B cell (primary cell): ENCODE data around the gene DIO2. TPM values are rescaled to one million over a fixed set of nuclear protein-coding genes. Genes with fewer than 3 reads are reported as not detected.

Experiments
- ATAC-seq: fragments of 200-7000 bp; cut with Tn5 transposase; one replicate; pipeline ENCODE4 v1.10.0; 2021; ENCODE audit warnings: low read depth, mild to moderate bottlenecking, moderate number of reproducible peaks, moderate library complexity
- CTCF ChIA-PET: fragments of 350-600 bp; sonication (Branson Sonifier 250); formaldehyde crosslinking; loops from one replicate; lab custom pipeline; 2021; ENCODE audit warnings: antibody characterized with exemption, inconsistent platforms; lab: Charles Lee
- POLR2A ChIA-PET: fragments of 350-600 bp; sonication (Branson Sonifier 250); formaldehyde crosslinking; loops from one replicate; lab custom pipeline; 2021; ENCODE audit warnings: antibody characterized with exemption; lab: Charles Lee
- DNase-seq: peaks from one replicate; pipeline ENCODE4 v3.0.0; 2013
- H2AFZ ChIP-seq: 2 replicates; pipeline ENCODE4 v1.6.1; 2012; ENCODE audit warnings: mild to moderate bottlenecking, low read depth, low read length; ENCODE audit not compliant: insufficient read depth, poor library complexity, severe bottlenecking
- H3K27ac ChIP-seq, 2 donors: 1 replicate in 1 of 2; 2 replicates in 1 of 2; pipeline ENCODE4 v1.5.1; 2012 to 2013; ENCODE audit warnings: low read length in 2 of 2, mild to moderate bottlenecking in 2 of 2, moderate library complexity in 1 of 2
- H3K27me3 ChIP-seq, 4 experiments: fragments of 200-600 bp in 1 of 4; sonication (generic) in 1 of 4; replicated peaks in 1 of 4; 1 replicate in 2 of 4; 2 replicates in 2 of 4; pipeline versions ENCODE4 v1.6.1 to v1.7.0; 2013 to 2016; ENCODE audit warnings: low read length in 3 of 4, mild to moderate bottlenecking in 2 of 4, mixed read lengths in 1 of 4, moderate library complexity in 1 of 4; ENCODE audit not compliant: insufficient read depth in 4 of 4, control insufficient read depth in 3 of 4; ENCODE audit errors: control extremely low read depth in 1 of 4
- H3K36me3 ChIP-seq, 2 experiments: replicated peaks in 1 of 2; 1 replicate in 1 of 2; 2 replicates in 1 of 2; pipeline versions ENCODE4 v1.6.1 to v1.7.1; 2013; ENCODE audit warnings: low read length in 1 of 2; ENCODE audit not compliant: insufficient read depth in 2 of 2, control insufficient read depth in 1 of 2; ENCODE audit errors: control extremely low read depth in 1 of 2, extremely low read depth in 1 of 2
- H3K4me1 ChIP-seq, 2 donors: fragments of 200-600 bp in 1 of 2; sonication (generic) in 1 of 2; 1 replicate in 1 of 2; 2 replicates in 1 of 2; pipeline versions ENCODE4 v1.5.1 to v1.6.1; 2013 to 2017; ENCODE audit warnings: low read length in 2 of 2; ENCODE audit not compliant: control insufficient read depth in 2 of 2, insufficient read depth in 2 of 2
- H3K4me2 ChIP-seq: replicated peaks from 2 replicates; pipeline ENCODE3; 2012; ENCODE audit warnings: mild to moderate bottlenecking, low read depth, low read length; ENCODE audit not compliant: poor library complexity, severe bottlenecking
- H3K4me3 ChIP-seq, 5 experiments: fragments of 200-600 bp in 1 of 5; sonication (generic) in 1 of 5; 1 replicate in 3 of 5; 2 replicates in 2 of 5; pipeline versions ENCODE4 v1.5.1 to v1.7.0; 2011 to 2016; ENCODE audit warnings: low read length in 4 of 5, mild to moderate bottlenecking in 4 of 5, low read depth in 2 of 5, control low read depth in 1 of 5, moderate library complexity in 1 of 5; ENCODE audit not compliant: insufficient read depth in 1 of 5; ENCODE audit errors: control extremely low read depth in 1 of 5, extremely low read depth in 1 of 5
- H3K79me2 ChIP-seq: fragments of 200-600 bp; sonication (generic); one replicate; pipeline ENCODE4 v1.6.0; 2016; ENCODE audit warnings: low read length; ENCODE audit not compliant: control insufficient read depth, insufficient read depth
- H3K9ac ChIP-seq: fragments of 200-600 bp; sonication (generic); 2 replicates; pipeline ENCODE4 v1.6.1; 2017; ENCODE audit warnings: mild to moderate bottlenecking, low read length, moderate library complexity
- H3K9me3 ChIP-seq, 3 donors: one replicate each; pipeline versions ENCODE4 v1.6.1 to v1.7.1; 2013; ENCODE audit warnings: low read length in 2 of 3; ENCODE audit not compliant: control insufficient read depth in 2 of 3, insufficient read depth in 1 of 3; ENCODE audit errors: control extremely low read depth in 1 of 3
- H4K20me1 ChIP-seq: 2 replicates; pipeline ENCODE4 v1.6.0; 2012; ENCODE audit warnings: mild to moderate bottlenecking, low read length; ENCODE audit not compliant: insufficient read depth, control insufficient read depth, poor library complexity, severe bottlenecking
- H3K27ac Mint-ChIP-seq: one replicate; pipeline ENCODE4 v1.8.0; 2021; ENCODE audit warnings: mixed read lengths
- H3K27me3 Mint-ChIP-seq: one replicate; pipeline ENCODE4 v1.8.0; 2021; ENCODE audit warnings: mixed read lengths
- H3K4me1 Mint-ChIP-seq: one replicate; pipeline ENCODE4 v1.8.0; 2021; ENCODE audit warnings: mixed read lengths
- H3K4me3 Mint-ChIP-seq: one replicate; pipeline ENCODE4 v1.8.0; 2021; ENCODE audit warnings: mixed read lengths
- H3K9me3 Mint-ChIP-seq: one replicate; pipeline ENCODE4 v1.8.0; 2022; ENCODE audit warnings: mixed read lengths; ENCODE audit not compliant: insufficient read depth
- CTCF ChIP-seq: fragments of 200-600 bp; IDR thresholded peaks from one replicate; pipeline ENCODE4 v1.8.0; 2022; ENCODE audit warnings: antibody characterized with exemption, mild to moderate bottlenecking
- EZH2 ChIP-seq: IDR thresholded peaks from 2 replicates; pipeline ENCODE4 v1.6.1; 2012; ENCODE audit warnings: borderline replicate concordance, low read depth, mild to moderate bottlenecking, moderate library complexity, low read length; ENCODE audit not compliant: insufficient read depth, poor library complexity, severe bottlenecking
- WGBS: methylation state at CpG from one replicate; pipeline ENCODE4 v1.1.5; 2013; ENCODE audit warnings: missing lambda C conversion rate; ENCODE audit not compliant: insufficient coverage; 5-methylcytosine and 5-hydroxymethylcytosine counted together
- intact Hi-C: fragments of 100-400 bp; cut with micrococcal nuclease; formaldehyde crosslinking; loops from one replicate; pipeline ENCODE4 v1.10.0; 2022
- polyA plus RNA-seq: library from polyadenylated mRNA; depleted of rRNA; stranded (reverse); fragments of >200 nt; gene quantifications from 2 replicates; pipeline ENCODE4 v1.2.3, GENCODE V29; 2012
- total RNA-seq, 2 donors: library from RNA; stranded (reverse); fragments of 120-200 nt in 1 of 2; gene quantifications; 1 replicate in 1 of 2; 2 replicates in 1 of 2; pipeline versions ENCODE4 v1.2.3 to v1.2.4, GENCODE V29; 2013 to 2022

Gene DIO2
- total and polyA plus RNA-seq, 2 donors (not counting 1 experiment from before 2014, with no cell fraction given) = not detected

DNA sequence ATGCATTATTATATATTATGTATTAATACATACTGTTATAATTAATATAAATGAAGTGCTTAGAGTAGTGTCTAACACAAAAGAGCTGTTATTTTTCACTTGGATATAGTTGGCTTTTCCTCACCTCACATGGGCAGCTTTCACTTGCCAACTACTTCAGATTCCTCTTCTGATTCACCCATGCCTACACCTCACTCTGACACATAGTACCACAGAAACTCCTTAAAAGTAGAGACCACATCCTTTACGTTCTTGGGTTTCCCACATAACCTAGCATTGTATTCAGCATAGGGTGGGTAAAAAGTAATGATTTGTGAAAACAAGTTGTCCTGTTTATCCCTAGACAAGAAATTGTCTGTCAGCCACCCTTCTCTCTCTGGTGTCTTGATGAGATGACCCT is 61.0 kb downstream of the DIO2 start:
- Histone ChIP-seq H3K79me2 (no peaks in the 10 kb centered on the region), H2AFZ (no peak overlapping the region), H3K27me3 (no peaks in the 10 kb centered on the region), H3K9ac (no peak overlapping the region), H3K4me2 (no peak overlapping the region), H3K4me3 (no peak overlapping the region), H3K27ac (no peak overlapping the region), H3K9me3 (no peaks in the 10 kb centered on the region), H3K4me1 (no peaks in the 10 kb centered on the region), H4K20me1 (no peaks in the 10 kb centered on the region), H3K36me3 (no peaks in the 10 kb centered on the region)
- intact Hi-C loops = no loop called here
- DNase-seq (no peak), ATAC-seq (no peak)
- Mint-ChIP-seq H3K4me1 (no peaks in the 10 kb centered on the region), H3K27me3 (no peaks in the 10 kb centered on the region), H3K9me3 (no peaks in the 10 kb centered on the region), H3K27ac (no peak overlapping the region), H3K4me3 (no peak overlapping the region)
- no peak for TF ChIP-seq EZH2
- TF ChIP-seq CTCF = no peak
- ChIA-PET POLR2A (no interaction called here), CTCF (no interaction called here)
- WGBS = no CpG with 5 or more reads among the region's 1 CpG
